ENCODE measurements around the gene SPNS2.

- TF ChIP-seq PATZ1 (CRISPR knock-in tag; IDR thresholded peaks at IDR 0.05; ENCODE audit: borderline replicate concordance), result no peak
- TF ChIP-seq CREB5 (CRISPR knock-in tag; IDR thresholded peaks at IDR 0.05; ENCODE audit: low read depth), result no peak
- TF ChIP-seq ESRRG (CRISPR knock-in tag; IDR thresholded peaks at IDR 0.05), result no peak
- TF ChIP-seq ZNF70 (CRISPR knock-in tag; IDR thresholded peaks at IDR 0.05), result no peak
Measured at GRCh38 chr17:4554997-4555799, 56.5 kb downstream of the SPNS2 start, which contains the start of gene MYBBP1A.
